Kidney epithelial cell (primary cell): Measurements from ENCODE around the gene GPR137B. TPM values are rescaled to one million over a fixed set of nuclear protein-coding genes. Genes with fewer than 3 reads are reported as not detected.

Source experiments
- DNase-seq: peaks from one replicate; pipeline ENCODE4 v3.0.0-alpha.2; 2010; ENCODE audit warnings: low read depth
- H3K27me3 ChIP-seq: 2 replicates; pipeline ENCODE4 v1.6.0; 2011; ENCODE audit warnings: low read length; ENCODE audit not compliant: control insufficient read depth, insufficient read depth
- H3K36me3 ChIP-seq: 2 replicates; pipeline ENCODE4 v1.5.1; 2011; ENCODE audit warnings: low read length; ENCODE audit not compliant: control insufficient read depth, insufficient read depth
- H3K4me3 ChIP-seq: 2 replicates; pipeline ENCODE4 v1.5.1; 2011; ENCODE audit warnings: low read depth, mild to moderate bottlenecking, control low read depth, low read length
- CTCF ChIP-seq: IDR thresholded peaks from 2 replicates; pipeline ENCODE4 v1.5.1; 2011; ENCODE audit warnings: mild to moderate bottlenecking, moderate library complexity, low read length, control low read depth, inconsistent platforms; ENCODE audit not compliant: insufficient read depth, poor library complexity, severe bottlenecking
- total RNA-seq: library from RNA; depleted of rRNA; stranded (reverse); fragments of >200 nt; gene quantifications from 2 replicates; pipeline ENCODE4 v1.2.3, GENCODE V29; 2015

The GPR137B gene
- total RNA-seq, 1 donor from 2014 or later = 26.8 TPM

GRCh38 chr1:236251587-236251986, 109.2 kb downstream of the GPR137B start:
- no peaks in the 10 kb centered on the region for H3K27me3 ChIP-seq
- DNase-seq = no peak
- no peak for TF ChIP-seq CTCF
- H3K36me3 ChIP-seq = no peaks in the 10 kb centered on the region
- H3K4me3 ChIP-seq = no peak overlapping the region

- H3K4me3 ChIP-seq = no peak overlapping the region
- H3K27me3 ChIP-seq = no peaks in the 10 kb centered on the region
- H3K36me3 ChIP-seq = no peaks in the 10 kb centered on the region
- DNase-seq = no peak
- no peak for TF ChIP-seq CTCF
Observed at GRCh38 chr1:236253119-236253518, 110.8 kb downstream of the GPR137B start.

GRCh38 chr1:236253918-236254637, 111.7 kb downstream of the GPR137B start:
- H3K27me3 ChIP-seq = no peaks in the 10 kb centered on the region
- DNase-seq = no peak
- no peak overlapping the region for H3K4me3 ChIP-seq
- H3K36me3 ChIP-seq = no peaks in the 10 kb centered on the region
- TF ChIP-seq CTCF = no peak

- no peaks in the 10 kb centered on the region for H3K27me3 ChIP-seq
- no peak overlapping the region for H3K4me3 ChIP-seq
- TF ChIP-seq CTCF = no peak
- DNase-seq = no peak
- H3K36me3 ChIP-seq = no peaks in the 10 kb centered on the region
Observed at GRCh38 chr1:236257216-236257615, 114.9 kb downstream of the GPR137B start.

- no peak for DNase-seq
- Histone ChIP-seq H3K36me3 (no peaks in the 10 kb centered on the region), H3K27me3 (no peaks in the 10 kb centered on the region), H3K4me3 (no peak overlapping the region)
- no peak for TF ChIP-seq CTCF
Observed at GRCh38 chr1:236258114-236258622, 115.8 kb downstream of the GPR137B start.

Other genes with a start within 250 kb of the GPR137B start
- 21.2 and 26.0 TPM in 2 replicates for gene NID1, start 77.4 kb upstream of the GPR137B start, total RNA-seq
- gene ERO1B, start 139.4 kb downstream of the GPR137B start, total RNA-seq = 4.5 and 11.9 TPM in 2 replicates